ENCODE measurements around the gene PKHD1.
"Not testable (repeated sequence)": the region's sequence is repeated elsewhere in the genome, so short reads cannot be mapped to it uniquely, and the experiment has no call there.

Gene PKHD1

DNA sequence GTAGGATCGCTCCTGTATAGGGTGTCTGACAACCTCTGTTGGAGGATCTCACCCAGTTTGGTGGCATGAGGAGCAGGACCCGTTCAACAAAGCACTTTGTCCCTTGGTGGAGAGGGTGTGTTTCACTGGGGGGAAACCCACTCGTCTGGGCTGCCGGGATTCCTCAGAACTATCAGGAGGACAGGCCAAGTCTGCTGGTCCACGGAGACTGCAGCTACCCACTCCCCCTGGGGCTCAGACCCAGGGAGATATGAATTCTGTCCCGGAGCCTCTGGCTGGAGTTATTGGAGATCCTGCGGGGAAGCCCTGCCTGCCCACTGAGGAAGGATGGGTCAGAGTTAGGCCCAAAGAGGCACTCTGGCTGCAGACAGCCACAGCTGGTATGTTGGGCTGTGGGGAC lies 233.1 kb downstream of the PKHD1 start:
- Histone ChIP-seq H3K36me3 (ENCODE audit: control insufficient read depth, insufficient read depth, low read length, severe bottlenecking) (no peaks in the 10 kb centered on the region), H3K27me3 (replicated peaks; ENCODE audit: control insufficient read depth, insufficient read depth, low read length) (no peaks in the 10 kb centered on the region), H3K9ac (ENCODE audit: low read length) (no peak overlapping the region), H3K9me3 (ENCODE audit: control insufficient read depth, low read length) (peaks cover 5% of the 10 kb centered on the region), H3K4me3 (ENCODE audit: low read length) (no peak overlapping the region), H3K4me1 (ENCODE audit: control insufficient read depth, insufficient read depth, low read length) (no peaks in the 10 kb centered on the region)
- no peak for DNase-seq (ENCODE audit: low read depth)

DNA sequence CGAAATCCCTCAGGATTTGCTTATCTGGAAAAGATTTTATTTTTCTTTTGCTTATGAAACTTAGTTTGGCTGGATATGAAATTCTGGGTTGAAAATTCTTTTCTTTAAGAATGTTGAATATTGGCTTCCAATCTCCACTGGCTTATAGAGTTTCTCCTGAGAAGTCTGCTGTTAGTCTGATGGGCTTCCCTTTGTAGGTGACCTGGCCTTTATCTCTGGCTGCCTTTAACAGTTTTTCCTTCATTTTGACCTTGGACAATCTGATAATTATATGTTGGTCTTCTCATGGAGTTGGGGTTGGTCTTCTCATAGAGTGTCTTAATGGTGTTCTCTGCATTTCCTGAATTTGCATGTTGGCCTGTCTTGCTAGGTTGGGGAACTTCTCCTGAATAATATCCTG lies 234.3 kb downstream of the PKHD1 start:
- not testable (repeated sequence) for H3K4me3 ChIP-seq (ENCODE audit: low read length); H3K27me3 ChIP-seq (replicated peaks; ENCODE audit: control insufficient read depth, insufficient read depth, low read length); DNase-seq (ENCODE audit: low read depth); H3K4me1 ChIP-seq (ENCODE audit: control insufficient read depth, insufficient read depth, low read length); H3K36me3 ChIP-seq (ENCODE audit: control insufficient read depth, insufficient read depth, low read length, severe bottlenecking); H3K9ac ChIP-seq (ENCODE audit: low read length); H3K9me3 ChIP-seq (ENCODE audit: control insufficient read depth, low read length)

DNA sequence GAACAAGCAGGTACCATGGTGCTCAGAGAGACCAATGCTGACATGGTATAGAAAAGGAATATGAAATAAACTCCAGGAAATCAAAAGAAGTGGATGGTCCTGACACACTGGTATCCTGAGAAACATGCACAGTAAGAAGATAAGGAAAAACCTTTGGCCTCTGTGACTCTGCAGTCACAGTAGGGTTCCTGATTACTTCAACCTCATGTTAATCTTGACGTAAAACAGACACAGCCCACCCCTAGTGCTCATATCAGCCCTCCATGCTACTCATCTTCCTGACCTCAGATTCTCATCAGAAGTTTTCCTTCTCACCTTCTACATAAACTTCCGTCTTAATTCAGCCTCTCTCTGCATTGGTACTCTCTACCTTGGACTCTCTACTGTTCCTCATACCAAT lies 240.9 kb downstream of the PKHD1 start:
- Histone ChIP-seq H3K4me1 (ENCODE audit: control insufficient read depth, insufficient read depth, low read length) (no peaks in the 10 kb centered on the region), H3K9ac (ENCODE audit: low read length) (no peak overlapping the region), H3K9me3 (ENCODE audit: control insufficient read depth, low read length) (no peaks in the 10 kb centered on the region), H3K27me3 (replicated peaks; ENCODE audit: control insufficient read depth, insufficient read depth, low read length) (no peaks in the 10 kb centered on the region), H3K36me3 (ENCODE audit: control insufficient read depth, insufficient read depth, low read length, severe bottlenecking) (no peaks in the 10 kb centered on the region), H3K4me3 (ENCODE audit: low read length) (no peak overlapping the region)
- DNase-seq (ENCODE audit: low read depth), result no peak

DNA sequence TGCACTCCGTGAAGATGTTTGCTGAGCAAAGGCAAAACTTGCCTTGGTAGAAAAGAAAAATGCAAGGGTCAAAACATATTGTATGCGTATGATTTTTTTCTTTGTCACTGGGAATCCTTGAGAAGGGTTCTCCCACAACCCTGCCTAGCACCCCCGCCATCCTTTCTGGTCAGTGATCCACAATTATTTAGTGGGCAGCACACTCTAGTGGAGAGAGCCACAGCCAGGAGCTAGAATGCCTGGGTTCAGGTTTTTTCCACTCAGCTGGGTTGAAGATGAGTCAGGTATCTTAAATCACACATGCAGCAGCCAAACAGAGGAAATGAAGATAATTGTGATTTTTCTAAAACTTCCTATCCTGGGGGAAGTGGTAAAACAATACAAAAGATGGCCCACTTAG lies 243.1 kb downstream of the PKHD1 start:
- no peaks in the 10 kb centered on the region for H3K9me3 ChIP-seq (ENCODE audit: control insufficient read depth, low read length)
- H3K4me3 ChIP-seq (ENCODE audit: low read length), result no peak overlapping the region
- no peaks in the 10 kb centered on the region for H3K27me3 ChIP-seq (replicated peaks; ENCODE audit: control insufficient read depth, insufficient read depth, low read length)
- no peak overlapping the region for H3K9ac ChIP-seq (ENCODE audit: low read length)
- no peak for DNase-seq (ENCODE audit: low read depth)
- H3K36me3 ChIP-seq (ENCODE audit: control insufficient read depth, insufficient read depth, low read length, severe bottlenecking), result no peaks in the 10 kb centered on the region
- H3K4me1 ChIP-seq (ENCODE audit: control insufficient read depth, insufficient read depth, low read length), result no peaks in the 10 kb centered on the region

DNA sequence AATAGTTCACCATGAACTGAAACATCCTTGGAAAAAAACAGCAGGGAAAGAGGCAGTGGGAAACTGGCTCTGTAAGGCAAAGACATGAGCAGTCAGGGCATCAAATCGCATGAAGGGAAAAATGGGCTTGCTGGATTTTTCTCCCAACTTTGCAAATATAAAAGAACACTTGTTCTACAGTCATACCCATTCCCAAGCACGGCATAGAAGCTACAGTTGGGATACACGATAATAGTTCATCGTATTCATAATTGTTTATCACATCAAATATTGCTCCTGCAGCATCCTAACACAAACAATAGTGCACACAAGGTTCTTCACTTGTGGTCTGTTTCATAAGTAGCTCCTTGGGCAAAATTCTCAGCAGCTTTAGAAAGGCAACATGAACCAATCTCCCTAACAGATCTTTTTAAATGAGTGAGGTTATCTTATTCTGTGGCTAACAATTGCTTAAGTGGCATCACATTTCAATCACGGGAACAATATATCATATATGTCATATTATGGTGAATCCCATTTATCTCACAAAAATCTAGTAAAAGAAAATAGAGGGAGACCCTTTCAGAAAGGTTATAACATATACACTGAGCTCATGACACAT lies 243.9 kb downstream of the PKHD1 start:
- Histone ChIP-seq H3K4me1 (ENCODE audit: control insufficient read depth, insufficient read depth, low read length) (no peaks in the 10 kb centered on the region), H3K4me3 (ENCODE audit: low read length) (no peak overlapping the region), H3K27me3 (replicated peaks; ENCODE audit: control insufficient read depth, insufficient read depth, low read length) (no peaks in the 10 kb centered on the region)

DNA sequence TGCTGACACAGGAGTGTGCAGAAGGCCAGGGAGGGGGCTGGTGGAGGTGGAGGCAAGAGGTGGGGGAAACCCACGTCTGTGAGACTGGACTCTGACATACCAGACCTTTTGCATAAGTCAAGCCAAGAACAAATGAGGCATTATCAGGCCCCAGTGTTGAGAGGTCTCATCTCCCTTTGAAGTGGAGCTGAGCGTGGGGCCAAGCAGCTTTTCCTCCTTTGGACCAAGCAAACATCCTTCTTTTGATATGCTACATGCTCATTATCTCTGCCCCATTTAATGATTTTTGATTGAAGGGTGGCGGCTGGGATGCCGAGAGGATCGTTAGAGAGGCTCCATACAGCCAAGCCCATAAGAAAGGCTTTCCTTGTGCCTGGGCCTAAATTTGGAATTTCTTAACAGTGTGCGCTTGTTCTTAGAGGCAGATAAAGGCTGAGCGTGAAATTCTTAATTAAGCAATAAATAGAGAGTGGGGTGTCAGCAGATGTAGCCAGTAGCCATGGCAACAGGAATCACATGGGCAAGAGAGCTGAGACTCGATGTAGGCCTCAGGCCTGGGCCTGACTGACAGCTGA lies 244.5 kb downstream of the PKHD1 start:
- Histone ChIP-seq H3K27me3 (replicated peaks; ENCODE audit: control insufficient read depth, insufficient read depth, low read length) (no peaks in the 10 kb centered on the region), H3K36me3 (ENCODE audit: control insufficient read depth, insufficient read depth, low read length, severe bottlenecking) (no peaks in the 10 kb centered on the region), H3K4me1 (ENCODE audit: control insufficient read depth, insufficient read depth, low read length) (no peaks in the 10 kb centered on the region), H3K4me3 (ENCODE audit: low read length) (no peak overlapping the region), H3K9ac (ENCODE audit: low read length) (no peak overlapping the region), H3K9me3 (ENCODE audit: control insufficient read depth, low read length) (no peaks in the 10 kb centered on the region)
- DNase-seq (ENCODE audit: low read depth), result no peak

More for the DNA sequence above, 243.9 kb downstream of the PKHD1 start:
- DNase-seq (ENCODE audit: low read depth), result no peak
- H3K9me3 ChIP-seq (ENCODE audit: control insufficient read depth, low read length), result no peaks in the 10 kb centered on the region
- no peak overlapping the region for H3K9ac ChIP-seq (ENCODE audit: low read length)
- H3K36me3 ChIP-seq (ENCODE audit: control insufficient read depth, insufficient read depth, low read length, severe bottlenecking), result no peaks in the 10 kb centered on the region

DNA sequence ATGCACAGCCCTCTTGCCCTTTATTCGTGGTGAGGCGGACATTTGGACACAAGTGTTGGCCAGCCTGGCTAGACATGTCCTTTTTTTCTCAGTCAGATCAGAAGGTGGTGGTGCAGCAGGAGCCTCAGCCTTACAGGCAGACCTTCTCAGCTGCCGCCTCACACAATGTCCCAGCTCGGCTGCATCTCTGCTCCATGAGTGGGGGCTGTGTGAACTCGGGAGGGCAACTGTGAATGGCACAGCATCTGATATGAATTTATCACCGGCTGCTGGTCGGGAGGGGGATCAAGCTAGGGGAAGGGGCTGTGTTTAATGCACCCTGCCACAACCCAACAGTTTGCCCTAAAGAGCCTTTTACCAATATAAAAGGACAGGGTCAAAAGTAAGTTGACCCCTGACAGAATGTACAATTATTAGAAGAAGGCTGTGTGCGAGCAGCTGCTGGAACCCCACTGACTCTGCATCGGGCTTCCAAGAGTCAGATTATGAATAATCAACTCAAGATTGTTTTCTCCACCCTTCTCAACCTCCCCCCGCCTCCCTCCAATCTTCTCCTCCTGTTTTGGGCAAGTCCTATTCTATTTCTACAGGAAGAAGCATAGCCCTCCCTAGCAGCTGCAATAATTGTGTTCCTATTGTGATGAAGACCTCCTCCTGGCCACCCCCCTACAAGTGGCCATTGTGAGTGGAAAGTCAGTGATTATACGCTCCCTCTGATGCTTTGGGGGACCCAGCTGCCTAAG lies 245.2 kb downstream of the PKHD1 start:
- Histone ChIP-seq H3K4me1 (ENCODE audit: control insufficient read depth, insufficient read depth, low read length) (no peaks in the 10 kb centered on the region), H3K4me3 (ENCODE audit: low read length) (no peak overlapping the region), H3K9ac (ENCODE audit: low read length) (no peak overlapping the region), H3K36me3 (ENCODE audit: control insufficient read depth, insufficient read depth, low read length, severe bottlenecking) (no peaks in the 10 kb centered on the region), H3K27me3 (replicated peaks; ENCODE audit: control insufficient read depth, insufficient read depth, low read length) (no peaks in the 10 kb centered on the region), H3K9me3 (ENCODE audit: control insufficient read depth, low read length) (no peaks in the 10 kb centered on the region)
- DNase-seq (ENCODE audit: low read depth), result no peak

DNA sequence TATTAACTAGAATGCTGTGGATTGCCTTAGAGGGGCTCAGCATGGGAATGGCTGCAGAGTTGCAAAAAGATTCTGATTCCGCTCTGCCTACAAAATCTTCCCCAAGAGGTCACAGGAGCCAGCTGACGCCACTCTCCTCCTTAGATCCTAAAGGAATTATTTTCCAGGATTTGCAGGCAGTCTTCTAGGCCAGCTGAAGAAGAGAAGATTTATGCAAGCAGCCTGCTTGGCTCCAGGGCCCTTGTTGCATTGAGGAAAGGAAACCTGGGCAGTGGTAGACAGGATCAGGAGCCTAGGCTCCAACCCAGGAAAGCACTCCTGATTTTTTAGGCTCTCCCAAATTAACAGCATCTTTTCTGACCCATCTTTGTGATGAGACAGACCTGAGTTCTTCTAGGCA lies 245.8 kb downstream of the PKHD1 start:
- H3K4me3 ChIP-seq (ENCODE audit: low read length), result no peak overlapping the region
- no peaks in the 10 kb centered on the region for H3K27me3 ChIP-seq (replicated peaks; ENCODE audit: control insufficient read depth, insufficient read depth, low read length)
- no peak overlapping the region for H3K9ac ChIP-seq (ENCODE audit: low read length)
- H3K4me1 ChIP-seq (ENCODE audit: control insufficient read depth, insufficient read depth, low read length), result no peaks in the 10 kb centered on the region
- no peaks in the 10 kb centered on the region for H3K36me3 ChIP-seq (ENCODE audit: control insufficient read depth, insufficient read depth, low read length, severe bottlenecking)
- no peak for DNase-seq (ENCODE audit: low read depth)
- no peaks in the 10 kb centered on the region for H3K9me3 ChIP-seq (ENCODE audit: control insufficient read depth, low read length)

DNA sequence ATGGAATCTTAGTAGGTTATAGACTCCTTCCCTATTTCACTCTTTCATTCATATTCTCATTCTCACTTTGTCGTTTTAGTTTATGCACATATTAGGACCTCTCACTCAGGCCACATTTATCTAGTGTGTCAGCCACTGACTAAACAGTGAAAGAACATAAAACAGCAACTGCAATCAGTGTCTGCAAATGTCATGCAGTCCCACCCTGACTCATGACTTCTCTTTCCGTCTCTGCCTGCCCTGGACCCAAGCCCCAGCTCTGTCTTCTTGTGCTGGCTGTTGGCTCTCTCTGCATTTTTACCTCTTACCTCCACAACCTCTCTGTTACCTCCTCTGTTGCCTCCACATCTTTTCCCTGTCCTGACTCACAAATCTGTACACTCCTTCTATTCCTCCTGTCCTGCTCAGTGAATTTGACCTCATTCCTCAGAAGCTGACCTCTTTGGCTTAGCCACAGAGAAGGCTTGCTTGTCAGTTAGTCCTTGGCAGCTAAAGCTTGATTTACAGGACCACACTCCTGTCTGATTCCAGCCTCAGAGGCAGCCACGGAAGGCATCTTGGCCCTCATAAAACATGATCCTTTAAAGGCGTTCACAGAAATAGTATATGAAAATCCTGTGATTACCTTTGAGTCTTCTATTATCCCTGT lies 247.6 kb downstream of the PKHD1 start:
- Histone ChIP-seq H3K27me3 (replicated peaks; ENCODE audit: control insufficient read depth, insufficient read depth, low read length) (no peaks in the 10 kb centered on the region), H3K4me3 (ENCODE audit: low read length) (no peak overlapping the region), H3K9me3 (ENCODE audit: control insufficient read depth, low read length) (no peaks in the 10 kb centered on the region), H3K36me3 (ENCODE audit: control insufficient read depth, insufficient read depth, low read length, severe bottlenecking) (no peaks in the 10 kb centered on the region), H3K4me1 (ENCODE audit: control insufficient read depth, insufficient read depth, low read length) (no peaks in the 10 kb centered on the region), H3K9ac (ENCODE audit: low read length) (no peak overlapping the region)
- no peak for DNase-seq (ENCODE audit: low read depth)

DNA sequence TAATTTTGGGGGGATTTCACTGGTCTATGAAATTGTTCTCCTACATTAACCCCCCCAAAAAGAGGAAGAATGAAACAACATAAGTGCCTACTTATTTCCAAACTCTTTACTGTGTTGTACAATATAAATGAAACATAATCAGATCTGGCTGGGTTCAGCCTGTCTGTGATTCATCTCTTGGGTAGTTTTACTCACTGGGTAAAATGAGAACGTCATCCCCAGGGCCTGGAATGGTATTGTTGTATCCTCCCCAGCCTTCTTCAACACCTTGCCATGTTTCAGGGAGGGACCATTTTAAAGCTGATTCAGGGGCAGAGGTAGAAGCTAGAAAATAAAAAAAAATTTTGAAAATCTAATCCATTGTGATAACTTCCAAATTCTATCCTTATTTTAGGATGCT lies 256.7 kb downstream of the PKHD1 start:
- peaks cover 2% of the 10 kb centered on the region for H3K27me3 ChIP-seq (replicated peaks; ENCODE audit: control insufficient read depth, insufficient read depth, low read length)
- H3K9me3 ChIP-seq (ENCODE audit: control insufficient read depth, low read length), result no peaks in the 10 kb centered on the region
- no peaks in the 10 kb centered on the region for H3K36me3 ChIP-seq (ENCODE audit: control insufficient read depth, insufficient read depth, low read length, severe bottlenecking)
- no peak overlapping the region for H3K9ac ChIP-seq (ENCODE audit: low read length)
- no peaks in the 10 kb centered on the region for H3K4me1 ChIP-seq (ENCODE audit: control insufficient read depth, insufficient read depth, low read length)
- H3K4me3 ChIP-seq (ENCODE audit: low read length), result no peak overlapping the region
- no peak for DNase-seq (ENCODE audit: low read depth)

DNA sequence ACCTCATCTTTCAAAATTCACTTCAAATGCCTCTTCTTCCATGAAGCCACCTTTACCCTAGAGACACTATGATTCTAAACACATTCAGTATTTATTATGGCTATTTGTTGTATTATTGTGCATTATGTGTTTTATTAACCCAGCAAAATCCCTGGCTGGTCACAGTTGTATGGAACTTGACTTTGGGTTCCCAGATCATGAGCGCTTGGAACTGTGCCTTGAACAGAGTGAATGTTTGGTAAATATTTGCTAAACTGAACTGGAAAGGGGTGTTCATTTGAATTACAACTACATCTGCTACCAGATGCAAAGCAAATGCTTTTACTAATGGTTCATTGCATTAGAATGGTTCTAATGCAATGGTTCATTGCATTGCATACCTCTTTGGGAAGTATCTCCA lies 259.8 kb downstream of the PKHD1 start:
- Histone ChIP-seq H3K9ac (ENCODE audit: low read length) (no peak overlapping the region), H3K36me3 (ENCODE audit: control insufficient read depth, insufficient read depth, low read length, severe bottlenecking) (no peaks in the 10 kb centered on the region), H3K4me1 (ENCODE audit: control insufficient read depth, insufficient read depth, low read length) (no peaks in the 10 kb centered on the region), H3K4me3 (ENCODE audit: low read length) (no peak overlapping the region), H3K9me3 (ENCODE audit: control insufficient read depth, low read length) (no peaks in the 10 kb centered on the region), H3K27me3 (replicated peaks; ENCODE audit: control insufficient read depth, insufficient read depth, low read length) (peaks cover 2% of the 10 kb centered on the region)
- no peak for DNase-seq (ENCODE audit: low read depth)
